GM18502 (cell line): ENCODE measurements around the gene PTPRN2.

Experiments used
- ATAC-seq: cut with Tn5 transposase; IDR thresholded peaks from one replicate; pipeline ENCODE4 v1.9.1; 2021; ENCODE audit warnings: mild to moderate bottlenecking; ENCODE audit not compliant: unreplicated experiment, poor library complexity

The PTPRN2 gene

DNA sequence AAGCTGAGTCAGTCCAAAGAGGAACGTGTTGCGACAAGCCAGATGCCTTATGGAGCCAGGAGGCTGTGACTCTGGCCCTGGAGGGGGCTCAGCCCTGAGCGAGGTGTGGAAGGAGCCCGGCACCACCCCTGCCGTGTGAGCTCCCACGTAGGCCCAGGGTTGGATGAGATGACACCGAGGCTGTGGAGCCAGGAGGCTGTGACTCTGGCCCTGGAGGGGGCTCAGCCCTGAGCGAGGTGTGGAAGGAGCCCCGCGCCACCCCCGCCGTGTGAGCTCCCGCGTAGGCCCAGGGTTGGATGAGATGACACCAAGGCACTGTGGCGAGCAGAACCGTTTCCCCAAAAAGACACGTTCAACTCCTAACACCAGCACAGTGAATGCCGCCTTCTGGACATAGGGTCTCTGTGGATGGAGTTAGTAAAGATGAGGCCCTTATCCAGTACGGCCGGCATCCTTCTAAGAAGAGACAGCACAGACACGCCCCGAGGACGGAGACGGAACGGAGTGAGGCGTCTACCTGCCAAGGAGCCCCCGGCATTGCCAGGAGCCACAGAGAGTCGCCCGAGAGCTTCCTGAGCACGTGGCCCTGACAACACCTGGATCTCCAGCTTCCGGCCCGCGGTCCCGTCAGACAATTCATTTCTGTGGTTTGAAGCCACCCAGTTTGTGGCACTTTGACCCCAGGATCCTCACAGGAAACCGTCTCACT lies 778.3 kb downstream of the PTPRN2 start:
- ATAC-seq: no peak

- ATAC-seq: no peak
These were observed 779.6 kb downstream of the PTPRN2 start for GRCh38 chr7:157808042-157808441.

- ATAC-seq: no peak
These were observed 780.1 kb downstream of the PTPRN2 start for GRCh38 chr7:157807510-157807909.

DNA sequence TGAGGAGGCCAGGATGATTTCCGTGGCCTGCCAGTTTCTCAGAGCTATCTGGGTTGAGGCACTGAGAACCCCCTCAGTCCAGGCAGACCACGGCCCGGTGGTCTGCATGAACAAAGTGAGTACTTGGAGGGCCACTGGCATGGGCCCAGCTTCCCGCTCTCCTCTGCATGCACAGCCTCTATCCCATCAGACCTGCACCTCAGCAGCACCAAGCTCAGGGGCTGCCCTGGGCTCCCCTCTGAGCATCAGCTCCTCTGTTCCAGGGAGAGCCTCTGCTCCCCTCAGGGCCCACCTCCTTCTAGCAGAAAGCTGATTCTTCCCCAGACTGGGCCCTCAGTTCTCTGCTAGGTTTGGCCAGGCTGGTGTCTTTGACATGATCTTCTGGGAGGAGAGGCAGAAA lies 780.9 kb downstream of the PTPRN2 start:
- no peak for ATAC-seq

GRCh38 chr7:157805713-157806112 lies 781.9 kb downstream of the PTPRN2 start:
- ATAC-seq: no peak

DNA sequence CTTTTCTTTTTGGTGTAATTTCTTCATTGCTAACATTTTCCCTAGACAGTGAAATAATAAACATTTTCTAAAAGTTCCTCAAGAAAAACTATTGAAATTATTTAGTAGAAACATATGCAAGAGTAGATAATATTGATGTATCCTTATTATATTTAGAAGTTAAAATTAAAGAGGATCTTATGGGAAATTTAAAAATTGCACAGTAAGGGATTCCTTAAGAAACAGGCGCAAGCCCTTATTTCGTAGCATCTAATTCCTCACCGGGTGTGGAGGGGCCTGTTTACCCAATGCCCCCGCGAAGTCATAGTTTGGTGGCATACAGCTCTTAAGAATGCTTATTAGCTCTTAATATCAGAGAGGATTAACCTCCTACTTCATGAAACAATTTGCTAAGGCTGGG lies 783.7 kb downstream of the PTPRN2 start:
- ATAC-seq: no peak

DNA sequence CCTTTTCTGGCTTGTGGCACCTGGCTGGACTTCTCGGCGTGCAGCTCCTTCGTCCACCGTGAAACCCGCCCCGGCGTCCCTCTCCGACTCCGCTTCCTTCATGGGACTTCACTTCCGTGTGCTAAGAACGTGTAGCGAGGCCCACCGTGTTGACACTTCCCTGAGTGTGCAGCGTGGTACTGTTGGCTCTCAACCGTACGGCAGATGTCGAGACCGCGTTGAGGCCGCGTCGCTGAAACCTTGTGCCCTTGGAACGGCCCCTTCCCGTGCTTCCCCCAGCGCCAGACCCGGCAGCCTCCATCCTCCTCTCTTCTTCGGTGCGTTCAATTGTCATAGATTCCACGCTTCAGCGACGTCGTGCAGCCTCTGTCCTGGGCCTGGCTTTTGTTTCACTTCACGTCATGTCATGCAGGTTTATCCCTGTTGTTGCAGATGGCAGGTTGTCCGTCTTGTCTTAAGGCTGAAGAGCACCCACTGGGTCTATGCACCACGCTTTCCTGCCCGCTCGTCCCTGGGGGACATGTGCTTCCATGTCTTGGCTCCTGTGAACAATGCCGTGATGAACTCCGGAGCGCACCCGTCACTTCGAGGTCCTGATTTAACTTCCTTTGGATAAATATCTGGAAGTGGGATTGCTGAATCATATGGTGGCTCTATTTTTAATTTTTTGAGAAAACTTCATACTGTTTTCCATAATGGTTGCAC lies 785.5 kb downstream of the PTPRN2 start:
- no peak for ATAC-seq

DNA sequence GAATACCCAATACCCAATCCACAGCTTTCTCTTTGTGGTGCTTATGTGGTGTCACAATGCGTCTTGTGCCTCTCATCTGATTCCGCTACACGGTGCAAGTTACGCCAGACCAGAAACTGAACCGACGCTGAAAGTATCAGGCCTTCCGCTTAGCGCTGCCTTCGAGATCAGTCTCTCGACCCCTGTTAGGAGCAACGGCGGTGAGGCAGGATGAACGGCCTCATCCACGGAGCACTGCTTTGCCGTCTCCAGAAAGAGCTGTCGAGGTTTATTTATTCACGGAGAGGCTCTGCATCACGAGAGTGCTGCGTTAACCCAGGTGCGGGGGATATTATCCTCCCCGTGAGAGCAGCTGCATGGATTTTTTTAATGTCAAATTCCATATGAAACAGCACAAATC lies 786.5 kb downstream of the PTPRN2 start:
- no peak for ATAC-seq

DNA sequence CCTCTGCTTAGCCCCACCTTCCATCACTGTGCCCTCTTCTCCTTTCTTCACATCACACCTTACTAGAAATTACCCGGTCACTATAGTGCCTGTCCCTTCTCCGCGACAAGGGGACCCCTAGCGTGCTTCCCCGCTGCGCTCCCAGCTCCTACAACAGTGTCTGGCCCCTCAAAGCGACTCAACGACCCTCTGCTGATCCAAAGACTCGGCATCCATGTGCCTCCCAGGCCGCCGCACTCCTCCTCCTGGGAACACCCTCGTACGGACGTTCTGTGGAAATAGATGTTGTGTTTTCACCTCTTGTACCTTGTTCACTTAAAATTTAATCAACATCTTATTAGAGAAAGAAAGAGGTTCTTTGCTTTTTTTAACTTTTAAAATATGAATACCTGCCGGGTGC lies 787.3 kb downstream of the PTPRN2 start:
- no peak for ATAC-seq

- ATAC-seq: no peak
These were observed 788.4 kb downstream of the PTPRN2 start for GRCh38 chr7:157799076-157799685.

- ATAC-seq: no peak
These were observed 790.3 kb downstream of the PTPRN2 start for GRCh38 chr7:157797361-157797760.

DNA sequence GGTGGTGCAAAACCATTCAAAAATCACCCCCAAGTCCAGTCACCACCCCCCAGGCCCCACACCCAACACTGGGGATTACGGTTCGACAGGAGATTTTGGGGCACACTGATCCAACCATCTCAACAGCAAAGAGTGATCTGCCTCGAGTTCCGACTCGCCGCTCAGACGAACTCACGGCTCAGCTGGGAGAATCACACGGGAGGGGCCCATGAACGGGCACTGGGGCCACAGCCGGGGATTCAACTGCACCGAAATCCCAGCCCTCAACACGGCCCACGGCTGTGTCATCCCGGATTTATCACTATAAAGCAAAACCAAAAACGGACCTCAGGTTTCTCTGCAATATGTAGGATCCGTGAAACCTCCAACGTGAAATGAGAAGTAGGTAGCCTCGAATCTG lies 790.8 kb downstream of the PTPRN2 start:
- ATAC-seq: no peak

DNA sequence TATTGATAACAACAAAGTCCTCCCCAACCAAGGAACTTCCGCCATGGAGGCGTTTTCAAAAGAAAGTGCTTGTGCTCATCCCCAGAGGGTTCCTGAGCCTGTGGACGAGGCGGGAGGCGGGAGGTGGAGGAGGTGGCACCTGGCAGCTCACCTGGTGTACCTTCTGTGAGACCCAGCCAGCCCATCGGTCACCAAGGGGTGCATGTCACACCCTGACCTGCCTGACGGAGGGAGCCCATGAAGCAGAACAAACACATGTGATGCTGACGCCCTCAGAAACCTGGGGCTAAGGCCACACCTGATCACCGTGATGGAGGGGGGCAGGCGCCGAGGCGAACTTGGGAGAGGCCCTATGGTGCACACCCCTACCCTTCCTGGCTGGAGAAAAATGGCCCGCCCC lies 792.0 kb downstream of the PTPRN2 start:
- no peak for ATAC-seq

GRCh38 chr7:157795199-157795598 lies 792.4 kb downstream of the PTPRN2 start:
- ATAC-seq: no peak

GRCh38 chr7:157794746-157795065 lies 792.9 kb downstream of the PTPRN2 start:
- ATAC-seq: no peak

DNA sequence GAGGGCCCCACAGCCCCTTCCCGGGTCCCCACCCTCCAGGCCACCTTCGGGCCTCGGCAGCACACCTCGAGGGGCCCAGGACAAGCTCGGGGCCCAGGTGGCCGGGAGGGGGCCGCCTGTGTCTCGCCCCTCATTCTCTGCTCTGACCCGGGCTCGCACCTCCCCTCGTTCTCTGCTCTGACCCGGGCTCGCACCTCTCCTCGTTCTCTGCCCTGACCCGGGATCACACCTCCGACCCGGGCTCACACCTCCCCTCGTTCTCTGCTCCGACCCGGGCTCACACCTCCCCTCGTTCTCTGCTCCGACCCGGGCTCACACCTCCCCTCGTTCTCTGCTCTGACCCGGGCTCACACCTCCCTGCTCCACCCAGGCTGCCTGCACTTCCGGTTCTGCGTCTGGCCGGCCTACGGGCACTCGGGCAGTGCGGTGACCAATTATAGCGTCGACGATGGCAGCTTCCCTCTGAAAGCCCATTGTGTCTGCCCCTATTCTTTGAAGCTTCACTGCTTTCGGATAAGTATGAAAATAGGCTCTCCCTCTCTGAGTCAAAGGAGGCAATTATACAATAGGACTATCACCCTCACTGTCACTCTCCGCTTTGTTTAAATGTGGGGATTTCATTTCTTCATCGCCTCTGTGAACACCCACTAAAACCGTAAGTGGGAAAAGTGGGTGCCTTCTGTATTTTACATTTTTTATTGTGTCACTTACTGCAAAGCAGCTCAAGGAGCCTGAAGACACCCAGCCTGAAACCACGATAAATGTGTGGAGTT lies 793.5 kb downstream of the PTPRN2 start:
- no peak for ATAC-seq

DNA sequence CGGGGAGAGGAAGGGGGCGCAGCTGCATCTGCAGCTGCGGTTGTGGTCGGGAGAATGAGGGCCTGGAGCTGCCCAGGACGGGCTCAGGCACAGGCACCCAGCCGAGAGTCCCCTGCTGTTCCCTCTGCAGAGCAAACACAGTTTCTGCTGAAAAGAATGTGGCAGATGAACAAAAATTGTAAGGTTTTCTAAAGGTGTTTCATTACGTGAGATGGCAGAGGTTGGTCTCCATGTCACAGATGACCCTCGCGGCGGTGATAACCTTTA lies 794.6 kb downstream of the PTPRN2 start:
- ATAC-seq: no peak

DNA sequence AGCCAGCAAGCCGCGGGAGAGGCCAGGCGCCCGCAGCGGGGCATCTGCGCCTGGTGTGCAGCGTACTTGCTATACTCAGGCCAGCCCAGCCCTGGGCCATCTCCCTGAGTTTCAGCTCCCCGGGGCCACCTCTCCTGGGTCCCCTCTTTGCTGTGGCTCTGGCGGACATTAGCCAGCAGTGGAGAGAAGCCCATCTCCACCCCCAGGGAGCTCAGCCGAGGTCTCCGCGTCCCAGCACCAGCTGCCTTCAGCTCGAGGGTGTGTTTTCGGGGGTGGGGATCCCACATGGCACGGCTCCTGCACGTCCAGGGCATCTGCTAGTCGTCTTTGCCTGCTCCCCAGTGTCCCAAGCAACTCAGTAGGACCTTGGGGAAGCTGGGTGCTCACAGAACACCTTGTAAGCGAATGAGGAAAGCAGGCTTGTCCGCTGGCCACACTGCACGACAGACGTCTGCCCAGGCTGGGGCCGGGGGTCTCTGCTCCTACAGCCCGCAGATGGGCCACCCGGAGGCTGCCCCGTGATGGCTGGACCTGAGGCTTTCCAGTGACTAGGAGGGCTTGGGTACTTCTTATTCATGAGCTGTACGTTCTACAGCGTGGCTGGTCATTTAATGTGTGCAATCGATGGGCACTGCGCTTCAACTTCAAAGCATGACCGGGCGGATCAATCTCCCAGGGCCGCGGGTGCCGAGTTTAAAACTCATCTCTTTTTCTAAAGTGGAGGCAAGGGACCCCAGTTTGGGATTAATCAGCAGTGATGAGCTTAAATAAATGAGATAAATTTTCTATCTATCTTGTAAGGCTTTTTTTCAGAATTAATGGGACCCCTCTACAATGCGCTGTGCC lies 795.2 kb downstream of the PTPRN2 start:
- no peak for ATAC-seq

DNA sequence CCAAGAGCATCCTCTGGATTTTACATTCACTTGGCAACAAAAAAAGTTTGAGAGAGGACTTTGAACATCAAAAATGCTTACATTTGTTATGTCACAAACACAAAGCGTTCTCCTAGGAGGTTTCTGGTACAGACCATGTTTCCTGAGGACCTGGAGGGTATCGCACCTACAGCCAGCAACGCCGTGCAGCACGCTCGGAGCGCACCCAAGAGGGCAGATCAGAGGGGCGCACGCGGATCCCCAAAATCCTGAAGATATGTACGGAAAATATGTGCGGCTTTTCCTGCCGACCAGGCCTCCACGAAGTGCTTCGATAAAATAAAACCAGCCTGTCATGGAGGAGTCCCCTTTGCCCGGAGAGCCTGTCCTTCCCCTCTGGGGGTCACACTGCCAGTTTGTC lies 796.0 kb downstream of the PTPRN2 start:
- no peak for ATAC-seq

DNA sequence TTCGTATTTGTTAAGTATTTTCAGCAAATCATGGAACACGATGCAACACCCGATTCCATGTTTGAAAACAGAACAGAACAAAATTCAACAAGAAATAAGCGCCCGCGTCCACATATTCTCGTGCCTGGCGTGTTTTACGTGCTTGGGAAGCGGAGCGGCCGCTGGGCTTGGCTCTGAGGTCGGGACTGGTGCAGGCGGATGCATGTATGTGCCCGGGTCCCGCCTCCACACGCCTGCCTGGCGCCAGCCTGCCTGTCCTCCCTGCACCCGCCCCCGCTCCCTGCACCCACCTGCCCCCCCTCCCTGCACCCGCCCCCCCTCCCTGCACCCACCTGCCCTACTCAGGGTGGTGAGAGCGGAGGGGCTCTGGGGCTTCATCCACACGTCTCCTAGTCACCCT lies 796.4 kb downstream of the PTPRN2 start:
- ATAC-seq: no peak
